ENCODE results near the gene USP48. TPM values are rescaled to one million over a fixed set of nuclear protein-coding genes. Genes with fewer than 3 reads are reported as not detected.

USP48 gene
- total RNA-seq, 1 donor from 2014 or later: 39.1 TPM

DNA sequence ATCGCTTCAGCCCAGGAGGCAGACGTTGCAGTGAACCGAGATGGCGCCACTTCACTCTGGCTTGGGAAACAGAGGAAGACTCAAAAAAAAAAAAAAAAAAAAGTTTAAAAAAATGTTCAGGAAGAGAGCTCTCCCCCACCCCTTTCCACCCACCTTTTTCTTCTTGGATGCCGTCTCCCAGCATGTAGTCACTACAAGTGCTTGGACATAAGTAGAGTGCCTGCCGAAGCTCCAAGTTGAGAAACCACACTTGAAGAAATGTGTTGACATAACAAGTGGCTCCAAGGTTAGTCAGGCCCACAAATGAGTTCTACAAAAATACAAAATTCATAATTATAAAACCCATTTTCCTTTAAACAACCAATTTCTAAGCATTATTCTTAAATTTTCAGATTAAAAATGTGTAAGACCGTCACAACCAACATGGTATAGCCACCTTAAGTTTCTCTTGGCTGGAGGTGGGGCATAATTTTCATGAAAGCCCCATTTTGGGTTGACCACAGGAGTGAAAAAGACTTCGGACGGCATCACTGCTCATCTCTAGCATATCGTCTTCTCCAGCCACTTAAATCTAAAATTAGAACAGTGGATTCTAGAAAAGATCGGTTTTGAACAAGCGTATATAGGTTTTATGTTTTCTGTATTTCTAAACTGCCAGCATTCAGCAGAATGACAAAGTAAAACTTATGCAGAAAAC, 26.4 kb downstream of the USP48 start:
- H3K4me1 ChIP-seq: peaks cover 29% of the 10 kb centered on the region
- intact Hi-C loops (cut with micrococcal nuclease): no loop called here
- no peaks in the 10 kb centered on the region for H3K27me3 ChIP-seq (ENCODE audit: low read depth)
- H3K36me3 ChIP-seq: peaks cover 49% of the 10 kb centered on the region
- no peak overlapping the region for H3K27ac ChIP-seq (replicated peaks)
- TF ChIP-seq, protein P1, sequence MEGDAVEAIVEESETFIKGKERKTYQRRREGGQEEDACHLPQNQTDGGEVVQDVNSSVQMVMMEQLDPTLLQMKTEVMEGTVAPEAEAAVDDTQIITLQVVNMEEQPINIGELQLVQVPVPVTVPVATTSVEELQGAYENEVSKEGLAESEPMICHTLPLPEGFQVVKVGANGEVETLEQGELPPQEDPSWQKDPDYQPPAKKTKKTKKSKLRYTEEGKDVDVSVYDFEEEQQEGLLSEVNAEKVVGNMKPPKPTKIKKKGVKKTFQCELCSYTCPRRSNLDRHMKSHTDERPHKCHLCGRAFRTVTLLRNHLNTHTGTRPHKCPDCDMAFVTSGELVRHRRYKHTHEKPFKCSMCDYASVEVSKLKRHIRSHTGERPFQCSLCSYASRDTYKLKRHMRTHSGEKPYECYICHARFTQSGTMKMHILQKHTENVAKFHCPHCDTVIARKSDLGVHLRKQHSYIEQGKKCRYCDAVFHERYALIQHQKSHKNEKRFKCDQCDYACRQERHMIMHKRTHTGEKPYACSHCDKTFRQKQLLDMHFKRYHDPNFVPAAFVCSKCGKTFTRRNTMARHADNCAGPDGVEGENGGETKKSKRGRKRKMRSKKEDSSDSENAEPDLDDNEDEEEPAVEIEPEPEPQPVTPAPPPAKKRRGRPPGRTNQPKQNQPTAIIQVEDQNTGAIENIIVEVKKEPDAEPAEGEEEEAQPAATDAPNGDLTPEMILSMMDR (IDR thresholded peaks at IDR 0.05; ENCODE audit: borderline replicate concordance): no peak
- H3K4me3 ChIP-seq: no peak overlapping the region
- H3K9me3 ChIP-seq (replicated peaks): no peaks in the 10 kb centered on the region
- DNase-seq: no peak

- Histone ChIP-seq H3K27ac (replicated peaks) (no peak overlapping the region), H3K4me3 (no peak overlapping the region), H3K4me1 (peaks cover 31% of the 10 kb centered on the region), H3K36me3 (peaks cover 64% of the 10 kb centered on the region), H3K9me3 (replicated peaks) (no peaks in the 10 kb centered on the region), H3K27me3 (ENCODE audit: low read depth) (no peaks in the 10 kb centered on the region)
- intact Hi-C loops (cut with micrococcal nuclease): no loop called here
- no peak for DNase-seq
- TF ChIP-seq, protein P1 (IDR thresholded peaks at IDR 0.05; ENCODE audit: borderline replicate concordance): no peak
These were observed 27.9 kb downstream of the USP48 start for GRCh38 chr1:21755067-21755466.

- TF ChIP-seq, protein P1 (IDR thresholded peaks at IDR 0.05; ENCODE audit: borderline replicate concordance): no peak
- H3K36me3 ChIP-seq: peaks cover 65% of the 10 kb centered on the region
These were observed 28.4 kb downstream of the USP48 start for GRCh38 chr1:21754583-21754982.

DNA sequence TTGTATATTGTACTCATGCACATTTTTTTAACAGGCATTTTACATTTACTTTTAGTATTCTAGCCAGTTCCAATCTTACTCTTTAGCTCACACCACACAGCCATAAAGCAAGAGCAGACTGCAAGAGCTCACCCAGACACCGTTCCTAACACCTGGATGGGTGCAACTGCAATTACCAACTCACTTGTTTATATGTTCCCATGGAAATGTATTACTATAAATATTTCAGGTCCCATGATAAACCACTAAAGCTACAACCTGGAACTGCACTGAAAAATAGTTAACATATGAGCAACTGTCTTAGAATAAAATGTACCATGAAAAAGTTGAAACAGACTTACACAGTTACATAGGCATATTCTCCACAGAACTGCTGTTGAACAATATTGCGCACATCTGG, 30.8 kb downstream of the USP48 start:
- intact Hi-C loops (cut with micrococcal nuclease): no loop called here
- H3K9me3 ChIP-seq (replicated peaks): no peaks in the 10 kb centered on the region
- TF ChIP-seq, protein P1 (IDR thresholded peaks at IDR 0.05; ENCODE audit: borderline replicate concordance): no peak
- no peaks in the 10 kb centered on the region for H3K27me3 ChIP-seq (ENCODE audit: low read depth)
- H3K4me1 ChIP-seq: peaks cover 37% of the 10 kb centered on the region
- H3K27ac ChIP-seq (replicated peaks): peak overlapping the region; percentile 59
- H3K4me3 ChIP-seq: no peak overlapping the region
- DNase-seq: no peak
- peaks cover 84% of the 10 kb centered on the region for H3K36me3 ChIP-seq

More at GRCh38 chr1:21754583-21754982, 28.4 kb downstream of the USP48 start:
- Histone ChIP-seq H3K27ac (replicated peaks) (no peak overlapping the region), H3K9me3 (replicated peaks) (no peaks in the 10 kb centered on the region), H3K27me3 (ENCODE audit: low read depth) (no peaks in the 10 kb centered on the region), H3K4me1 (peaks cover 33% of the 10 kb centered on the region), H3K4me3 (no peak overlapping the region)
- no peak for DNase-seq
- intact Hi-C loops (cut with micrococcal nuclease): no loop called here

GRCh38 chr1:21751281-21751680, 31.7 kb downstream of the USP48 start:
- no peak overlapping the region for H3K4me3 ChIP-seq

More at GRCh38 chr1:21751281-21751680, 31.7 kb downstream of the USP48 start:
- DNase-seq: no peak
- H3K27ac ChIP-seq (replicated peaks): peak overlapping the region; percentile 59
- H3K36me3 ChIP-seq: peaks cover 91% of the 10 kb centered on the region
- H3K4me1 ChIP-seq: peaks cover 31% of the 10 kb centered on the region
- intact Hi-C loops (cut with micrococcal nuclease): no loop called here
- H3K9me3 ChIP-seq (replicated peaks): no peaks in the 10 kb centered on the region
- H3K27me3 ChIP-seq (ENCODE audit: low read depth): no peaks in the 10 kb centered on the region
- TF ChIP-seq, protein P1 (IDR thresholded peaks at IDR 0.05; ENCODE audit: borderline replicate concordance): no peak

Measured in left ventricle myocardium inferior (tissue), 1 donor.